Measurements from ENCODE around the gene PRKCA.

DNA sequence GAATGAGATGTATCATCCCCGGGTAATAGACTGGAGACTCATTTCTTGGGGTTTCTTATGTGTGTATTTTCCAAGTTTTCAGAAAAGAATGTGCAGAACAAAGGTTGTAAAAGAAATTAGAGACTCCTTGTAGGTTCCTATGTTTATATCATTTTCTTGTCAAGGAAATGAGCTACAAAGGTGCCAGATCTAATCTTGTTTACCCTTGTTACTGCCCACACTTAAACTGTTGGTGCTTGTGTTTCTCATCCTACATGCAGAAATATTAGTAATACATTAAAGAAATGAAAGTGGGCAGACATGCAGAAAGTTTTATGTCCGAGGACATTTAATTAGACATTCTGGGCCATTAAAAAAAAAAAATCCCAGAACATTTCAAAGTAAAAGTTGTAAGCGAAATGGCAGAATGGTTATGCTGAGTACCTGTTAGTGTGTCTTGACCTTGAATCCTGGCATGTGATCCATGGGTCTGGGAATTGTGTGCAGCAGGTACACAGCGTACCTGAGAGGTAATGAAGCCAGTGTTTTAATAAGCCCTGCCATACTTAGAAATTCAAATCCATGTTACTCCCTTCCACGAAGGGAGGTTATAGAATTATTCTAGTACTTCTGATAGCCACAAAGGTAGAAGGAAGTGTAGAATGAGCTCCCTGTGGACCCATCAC is 469.9 kb downstream of the PRKCA start:
- TF ChIP-seq POLR2AphosphoS5 (IDR thresholded peaks at IDR 0.05; ENCODE audit: low read depth, low read length) (no peak), SIN3A (IDR thresholded peaks at IDR 0.05; ENCODE audit: borderline replicate concordance, insufficient read depth, low read length) (no peak), TAF1 (IDR thresholded peaks at IDR 0.05; ENCODE audit: borderline replicate concordance, insufficient read depth, low read length) (no peak), FOXP2 (optimal IDR thresholded peaks at IDR 0.05; ENCODE audit: borderline replicate concordance, extremely low read depth, extremely low read length, insufficient read depth) (no peak)
- TF ChIP-seq, protein P1, sequence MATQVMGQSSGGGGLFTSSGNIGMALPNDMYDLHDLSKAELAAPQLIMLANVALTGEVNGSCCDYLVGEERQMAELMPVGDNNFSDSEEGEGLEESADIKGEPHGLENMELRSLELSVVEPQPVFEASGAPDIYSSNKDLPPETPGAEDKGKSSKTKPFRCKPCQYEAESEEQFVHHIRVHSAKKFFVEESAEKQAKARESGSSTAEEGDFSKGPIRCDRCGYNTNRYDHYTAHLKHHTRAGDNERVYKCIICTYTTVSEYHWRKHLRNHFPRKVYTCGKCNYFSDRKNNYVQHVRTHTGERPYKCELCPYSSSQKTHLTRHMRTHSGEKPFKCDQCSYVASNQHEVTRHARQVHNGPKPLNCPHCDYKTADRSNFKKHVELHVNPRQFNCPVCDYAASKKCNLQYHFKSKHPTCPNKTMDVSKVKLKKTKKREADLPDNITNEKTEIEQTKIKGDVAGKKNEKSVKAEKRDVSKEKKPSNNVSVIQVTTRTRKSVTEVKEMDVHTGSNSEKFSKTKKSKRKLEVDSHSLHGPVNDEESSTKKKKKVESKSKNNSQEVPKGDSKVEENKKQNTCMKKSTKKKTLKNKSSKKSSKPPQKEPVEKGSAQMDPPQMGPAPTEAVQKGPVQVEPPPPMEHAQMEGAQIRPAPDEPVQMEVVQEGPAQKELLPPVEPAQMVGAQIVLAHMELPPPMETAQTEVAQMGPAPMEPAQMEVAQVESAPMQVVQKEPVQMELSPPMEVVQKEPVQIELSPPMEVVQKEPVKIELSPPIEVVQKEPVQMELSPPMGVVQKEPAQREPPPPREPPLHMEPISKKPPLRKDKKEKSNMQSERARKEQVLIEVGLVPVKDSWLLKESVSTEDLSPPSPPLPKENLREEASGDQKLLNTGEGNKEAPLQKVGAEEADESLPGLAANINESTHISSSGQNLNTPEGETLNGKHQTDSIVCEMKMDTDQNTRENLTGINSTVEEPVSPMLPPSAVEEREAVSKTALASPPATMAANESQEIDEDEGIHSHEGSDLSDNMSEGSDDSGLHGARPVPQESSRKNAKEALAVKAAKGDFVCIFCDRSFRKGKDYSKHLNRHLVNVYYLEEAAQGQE (IDR thresholded peaks at IDR 0.05; ENCODE audit: insufficient read depth in 1 of 2, low read depth in 2 of 2, low read length in 2 of 2) = no peak
